ENCODE data around the gene PTPRN2.
"Not testable (repeated sequence)": the region's sequence is repeated elsewhere in the genome, so short reads cannot be mapped to it uniquely, and the experiment has no call there.

The PTPRN2 gene

GRCh38 chr7:158396301-158396905, 191.2 kb downstream of the PTPRN2 start:
- DNase-seq = no peak

- DNase-seq = no peak
These were observed 191.8 kb downstream of the PTPRN2 start for GRCh38 chr7:158395780-158396278.

- no peak for DNase-seq
These were observed 192.3 kb downstream of the PTPRN2 start for GRCh38 chr7:158395349-158395748.

- no peak for DNase-seq
These were observed 192.7 kb downstream of the PTPRN2 start for GRCh38 chr7:158394936-158395335.

GRCh38 chr7:158393926-158394625, 193.5 kb downstream of the PTPRN2 start:
- DNase-seq = no peak

GRCh38 chr7:158392251-158392650, 195.4 kb downstream of the PTPRN2 start:
- DNase-seq = no peak

- no peak for DNase-seq
These were observed 196.1 kb downstream of the PTPRN2 start for GRCh38 chr7:158391541-158391940.

GRCh38 chr7:158391141-158391540, 196.5 kb downstream of the PTPRN2 start:
- DNase-seq = no peak

GRCh38 chr7:158390460-158390859, 197.2 kb downstream of the PTPRN2 start:
- no peak for DNase-seq

GRCh38 chr7:158389514-158390425, 197.9 kb downstream of the PTPRN2 start:
- no peak for DNase-seq

- no peak for DNase-seq
These were observed 198.7 kb downstream of the PTPRN2 start for GRCh38 chr7:158388928-158389327.

GRCh38 chr7:158388072-158388471, 199.6 kb downstream of the PTPRN2 start:
- DNase-seq = no peak

GRCh38 chr7:158387546-158387891, 200.1 kb downstream of the PTPRN2 start:
- no peak for DNase-seq

- no peak for DNase-seq
These were observed 200.6 kb downstream of the PTPRN2 start for GRCh38 chr7:158386866-158387545.

- no peak for DNase-seq
These were observed 201.3 kb downstream of the PTPRN2 start for GRCh38 chr7:158386355-158386618.

GRCh38 chr7:158385496-158386354, 201.9 kb downstream of the PTPRN2 start:
- not testable (repeated sequence) for DNase-seq

- no peak for DNase-seq
These were observed 202.9 kb downstream of the PTPRN2 start for GRCh38 chr7:158384746-158385145.

GRCh38 chr7:158383665-158384064, 204.0 kb downstream of the PTPRN2 start:
- DNase-seq = no peak

- DNase-seq = no peak
These were observed 205.0 kb downstream of the PTPRN2 start for GRCh38 chr7:158382363-158383254.

GRCh38 chr7:158381956-158382355, 205.7 kb downstream of the PTPRN2 start:
- no peak for DNase-seq

GRCh38 chr7:158378978-158379377, 208.6 kb downstream of the PTPRN2 start:
- no peak for DNase-seq

Measured in NCI-H510A (cell line).